Keratinocyte (primary cell): ENCODE data around the gene FNBP1. TPM values are rescaled to one million over a fixed set of nuclear protein-coding genes. Genes with fewer than 3 reads are reported as not detected.

Experiments
- DNase-seq: peaks from one replicate; pipeline ENCODE4 v3.0.0-alpha.2; 2011; ENCODE audit warnings: low read depth, missing footprints, low spot score
- FAIRE-seq: peaks from 2 replicates; lab custom pipeline; 2011; peaks lifted over from hg19 to GRCh38; lab: Jason Lieb, UNC
- H2AFZ ChIP-seq: 2 replicates; pipeline ENCODE4 v1.6.0; 2012; ENCODE audit warnings: low read length, control low read depth, inconsistent platforms; ENCODE audit not compliant: control insufficient read depth
- H3K27ac ChIP-seq: 2 replicates; pipeline ENCODE4 v1.5.1; 2011; ENCODE audit warnings: low read length; ENCODE audit not compliant: control insufficient read depth, insufficient read depth
- H3K27me3 ChIP-seq: 3 replicates; pipeline ENCODE4 v1.6.0; 2011; ENCODE audit warnings: low read length; ENCODE audit not compliant: control insufficient read depth, insufficient read depth; ENCODE audit errors: extremely low read depth
- H3K36me3 ChIP-seq, 2 experiments: 2 replicates in 1 of 2; 3 replicates in 1 of 2; pipeline ENCODE4 v1.5.1; 2011; ENCODE audit warnings: low read length in 2 of 2, mild to moderate bottlenecking in 1 of 2; ENCODE audit not compliant: control insufficient read depth in 2 of 2, insufficient read depth in 2 of 2; ENCODE audit errors: extremely low read depth in 1 of 2
- H3K4me1 ChIP-seq: 3 replicates; pipeline ENCODE4 v1.5.1; 2011; ENCODE audit warnings: low read length; ENCODE audit not compliant: control insufficient read depth, insufficient read depth; ENCODE audit errors: extremely low read depth
- H3K4me2 ChIP-seq: 3 replicates; pipeline ENCODE4 v1.6.0; 2011; ENCODE audit warnings: low read depth, low read length; ENCODE audit not compliant: control insufficient read depth, insufficient read depth; ENCODE audit errors: extremely low read depth
- H3K4me3 ChIP-seq, 3 experiments: fragments of 200-600 bp in 1 of 3; sonication (generic) in 1 of 3; 2 replicates in 2 of 3; 3 replicates in 1 of 3; pipeline ENCODE4 v1.5.1; 2011 to 2016; ENCODE audit warnings: low read length in 3 of 3, mild to moderate bottlenecking in 3 of 3, control low read depth in 2 of 3, inconsistent platforms in 1 of 3, low read depth in 1 of 3, mixed read lengths in 1 of 3, mixed run types in 1 of 3, moderate library complexity in 1 of 3; ENCODE audit not compliant: control insufficient read depth in 2 of 3, insufficient read depth in 2 of 3; ENCODE audit errors: extremely low read depth in 1 of 3
- H3K79me2 ChIP-seq: 2 replicates; pipeline ENCODE4 v1.6.0; 2012; ENCODE audit warnings: low read length; ENCODE audit not compliant: control insufficient read depth, insufficient read depth
- H3K9ac ChIP-seq: 3 replicates; pipeline ENCODE4 v1.6.0; 2011; ENCODE audit warnings: low read length; ENCODE audit not compliant: control insufficient read depth, insufficient read depth; ENCODE audit errors: extremely low read depth
- H3K9me1 ChIP-seq: 3 replicates; pipeline ENCODE4 v1.6.0; 2011; ENCODE audit warnings: low read length; ENCODE audit not compliant: control insufficient read depth, insufficient read depth; ENCODE audit errors: extremely low read depth
- H3K9me3 ChIP-seq: 2 replicates; pipeline ENCODE4 v1.5.1; 2012; ENCODE audit warnings: low read depth, low read length; ENCODE audit not compliant: control insufficient read depth
- H4K20me1 ChIP-seq: 3 replicates; pipeline ENCODE4 v1.6.0; 2011; ENCODE audit warnings: low read length; ENCODE audit not compliant: control insufficient read depth, insufficient read depth; ENCODE audit errors: extremely low read depth
- CTCF ChIP-seq, 3 experiments: IDR thresholded peaks in 1 of 3; conservative IDR thresholded peaks in 1 of 3; optimal IDR thresholded peaks in 1 of 3; 2 replicates in 2 of 3; 3 replicates in 1 of 3; pipeline versions ENCODE3 to v1.5.1; 2011; ENCODE audit warnings: low read length in 3 of 3, mild to moderate bottlenecking in 3 of 3, moderate library complexity in 2 of 3, control low read depth in 1 of 3, inconsistent platforms in 1 of 3; ENCODE audit not compliant: insufficient read depth in 2 of 3; ENCODE audit errors: extremely low read depth in 1 of 3
- EZH2 ChIP-seq: IDR thresholded peaks from one replicate; pipeline ENCODE4 v1.6.1; 2012; ENCODE audit warnings: inconsistent platforms, mild to moderate bottlenecking, low read length, moderate library complexity
- dilution Hi-C: fragments of 300-500 bp; cut with MboI; formaldehyde crosslinking; loops from one replicate; pipeline ENCODE4 v1.7.0; 2020; ENCODE audit warnings: low sequenced_read_pairs; ENCODE audit not compliant: extremely low pct_ligation_motif_present
- polyA plus RNA-seq, 5 experiments: library from polyadenylated mRNA; depleted of rRNA in 3 of 5; stranded (reverse) in 3 of 5; stranded (forward) in 1 of 5; unstranded in 1 of 5; fragments of >200 nt; gene quantifications; 1 replicate in 1 of 5; 2 replicates in 3 of 5; 3 replicates in 1 of 5; pipeline versions ENCODE4 v1.2.1 to v1.2.3, GENCODE V29; 2011 to 2012; ENCODE audit warnings: missing spikeins in 2 of 5, low read depth in 1 of 5, low replicate concordance in 1 of 5

Gene FNBP1
- polyA plus RNA-seq, 1 donor (not counting 4 experiments of a cell fraction or from before 2014, with no cell fraction given), result 9.6 TPM

GRCh38 chr9:129898185-129898584 lies 144.8 kb downstream of the FNBP1 start:
- H3K79me2 ChIP-seq, result no peaks in the 10 kb centered on the region
- peaks cover 0 to 4% of the 10 kb centered on the region in 2 experiments for H3K36me3 ChIP-seq
- TF ChIP-seq EZH2 (no peak), CTCF (optimal IDR thresholded peaks at IDR 0.05 in 1 of 3, IDR thresholded peaks at IDR 0.05 in 1 of 3, conservative IDR thresholded peaks at IDR 0.05 in 1 of 3; ENCODE audit: extremely low read depth in 1 of 3, insufficient read depth in 2 of 3, low read length in 3 of 3) (no peak)
- dilution Hi-C loops, result no loop called here
- no peak overlapping the region for H3K27ac ChIP-seq
- no peak overlapping the region for H2AFZ ChIP-seq
- no peaks in the 10 kb centered on the region for H3K9me1 ChIP-seq
- no peak overlapping the region for H3K9ac ChIP-seq
- no peak overlapping the region for H3K4me2 ChIP-seq
- no peak overlapping the region for H3K4me3 ChIP-seq
- FAIRE-seq (no peak), DNase-seq (no peak)
- H3K4me1 ChIP-seq, result no peaks in the 10 kb centered on the region
- H4K20me1 ChIP-seq, result no peaks in the 10 kb centered on the region
- H3K27me3 ChIP-seq, result no peaks in the 10 kb centered on the region
- no peaks in the 10 kb centered on the region for H3K9me3 ChIP-seq

DNA sequence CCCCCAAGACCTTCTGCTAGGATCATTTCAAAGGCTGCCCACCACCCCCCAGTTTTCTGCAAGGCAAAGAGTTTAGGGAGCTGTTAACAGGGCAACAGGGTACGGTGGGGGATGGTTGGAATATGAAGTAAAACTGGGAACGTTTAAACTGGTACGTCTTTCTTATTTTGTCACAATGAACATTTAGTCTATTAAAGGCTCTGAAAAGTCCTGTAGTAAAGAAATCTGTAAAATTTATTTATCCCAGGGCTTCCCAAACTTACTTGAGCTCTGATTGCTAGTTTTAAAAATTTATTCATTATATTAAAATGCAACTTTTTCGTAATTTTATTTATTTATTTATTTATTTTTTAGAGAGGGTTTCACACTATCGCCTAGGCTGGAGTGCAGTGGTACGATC lies 145.7 kb downstream of the FNBP1 start:
- Histone ChIP-seq H3K4me2 (no peak overlapping the region), H3K9me3 (no peaks in the 10 kb centered on the region), H3K27me3 (no peaks in the 10 kb centered on the region), H3K9me1 (no peaks in the 10 kb centered on the region), H3K27ac (no peak overlapping the region), H4K20me1 (no peaks in the 10 kb centered on the region), H3K4me1 (no peaks in the 10 kb centered on the region), H3K9ac (no peak overlapping the region), H3K4me3 (no peak overlapping the region), H2AFZ (no peak overlapping the region), H3K79me2 (no peaks in the 10 kb centered on the region), H3K36me3 (peaks cover 0 to 3% of the 10 kb centered on the region in 2 experiments)
- FAIRE-seq (no peak), DNase-seq (no peak)
- TF ChIP-seq CTCF (optimal IDR thresholded peaks at IDR 0.05 in 1 of 3, IDR thresholded peaks at IDR 0.05 in 1 of 3, conservative IDR thresholded peaks at IDR 0.05 in 1 of 3; ENCODE audit: extremely low read depth in 1 of 3, insufficient read depth in 2 of 3, low read length in 3 of 3) (no peak), EZH2 (no peak)
- dilution Hi-C loops, result no loop called here
